Measurements from ENCODE around the gene LAMA3.

Gene LAMA3

GRCh38 chr18:23784832-23785245 lies 95.6 kb downstream of the LAMA3 start:
- DNase-seq: no peak

- DNase-seq: no peak
These were observed 103.8 kb downstream of the LAMA3 start for GRCh38 chr18:23793051-23793450.

- DNase-seq: no peak
These were observed 105.0 kb downstream of the LAMA3 start for GRCh38 chr18:23793985-23794867.

GRCh38 chr18:23798249-23798648 lies 109.0 kb downstream of the LAMA3 start:
- DNase-seq: no peak

- no peak for DNase-seq
These were observed 109.6 kb downstream of the LAMA3 start for GRCh38 chr18:23798824-23799223.

- no peak for DNase-seq
These were observed 110.3 kb downstream of the LAMA3 start for GRCh38 chr18:23799540-23799939.

- no peak for DNase-seq
These were observed 111.6 kb downstream of the LAMA3 start for GRCh38 chr18:23800902-23801301.

- no peak for DNase-seq
These were observed 113.6 kb downstream of the LAMA3 start for GRCh38 chr18:23802817-23803216.

- no peak for DNase-seq
These were observed 114.5 kb downstream of the LAMA3 start for GRCh38 chr18:23803755-23804154.

GRCh38 chr18:23805898-23806297 lies 116.6 kb downstream of the LAMA3 start:
- no peak for DNase-seq

GRCh38 chr18:23809415-23809814 lies 120.2 kb downstream of the LAMA3 start:
- DNase-seq: no peak

GRCh38 chr18:23810396-23810795 lies 121.1 kb downstream of the LAMA3 start:
- DNase-seq: no peak

GRCh38 chr18:23811176-23811575 lies 121.9 kb downstream of the LAMA3 start:
- DNase-seq: no peak

GRCh38 chr18:23812546-23813440 lies 123.5 kb downstream of the LAMA3 start:
- DNase-seq: no peak

- no peak for DNase-seq
These were observed 125.8 kb downstream of the LAMA3 start for GRCh38 chr18:23814991-23815614.

GRCh38 chr18:23816021-23816420 lies 126.8 kb downstream of the LAMA3 start:
- DNase-seq: no peak

- no peak for DNase-seq
These were observed 127.5 kb downstream of the LAMA3 start for GRCh38 chr18:23816740-23817139.

GRCh38 chr18:23819001-23819400 lies 129.7 kb downstream of the LAMA3 start:
- DNase-seq: no peak

- DNase-seq: no peak
These were observed 133.5 kb downstream of the LAMA3 start for GRCh38 chr18:23822590-23823385.

- DNase-seq: no peak
These were observed 135.0 kb downstream of the LAMA3 start for GRCh38 chr18:23824240-23824639.

- no peak for DNase-seq
These were observed 135.4 kb downstream of the LAMA3 start for GRCh38 chr18:23824669-23825068.

GRCh38 chr18:23825496-23825895 lies 136.2 kb downstream of the LAMA3 start:
- DNase-seq: no peak

All from NCI-H2107 (cell line).